Activated naive CD4-positive, alpha-beta T cell treated with anti-CD3 and anti-CD28 coated beads, Interleukin-2, amount 50 U/mL, for 24 hours (primary cell): ENCODE measurements around the gene BIRC2.

Experiments used
- H3K27ac Mint-ChIP-seq: one replicate; pipeline ENCODE4 v1.8.0; 2021; ENCODE audit warnings: mild to moderate bottlenecking, mixed read lengths
- H3K27me3 Mint-ChIP-seq: one replicate; pipeline ENCODE4 v1.8.0; 2021; ENCODE audit warnings: mixed read lengths
- H3K36me3 Mint-ChIP-seq: one replicate; pipeline ENCODE4 v1.8.0; 2021; ENCODE audit warnings: mixed read lengths
- H3K4me1 Mint-ChIP-seq: one replicate; pipeline ENCODE4 v1.8.0; 2021; ENCODE audit warnings: mixed read lengths
- H3K4me3 Mint-ChIP-seq: one replicate; pipeline ENCODE4 v1.8.0; 2021; ENCODE audit warnings: mild to moderate bottlenecking, mixed read lengths
- H3K9me3 Mint-ChIP-seq: one replicate; pipeline ENCODE4 v1.8.0; 2021; ENCODE audit warnings: mixed read lengths

Gene BIRC2

GRCh38 chr11:102422817-102423712 is 76.1 kb downstream of the BIRC2 start:
- no peaks in the 10 kb centered on the region for H3K27me3 Mint-ChIP-seq
- peaks cover 10% of the 10 kb centered on the region for H3K36me3 Mint-ChIP-seq
- H3K9me3 Mint-ChIP-seq: no peaks in the 10 kb centered on the region
- peaks cover 97% of the 10 kb centered on the region for H3K4me1 Mint-ChIP-seq
- peak overlapping the region; percentile 0 for H3K4me3 Mint-ChIP-seq
- H3K27ac Mint-ChIP-seq: peak overlapping the region; percentile 69

GRCh38 chr11:102423936-102424335 is 76.9 kb downstream of the BIRC2 start:
- no peak overlapping the region for H3K4me3 Mint-ChIP-seq

GRCh38 chr11:102426000-102426399 is 79.0 kb downstream of the BIRC2 start:
- Mint-ChIP-seq H3K36me3 (peaks cover 13% of the 10 kb centered on the region), H3K27me3 (no peaks in the 10 kb centered on the region), H3K4me3 (no peak overlapping the region), H3K4me1 (peaks cover 94% of the 10 kb centered on the region), H3K9me3 (no peaks in the 10 kb centered on the region), H3K27ac (peak overlapping the region; percentile 85)

More at GRCh38 chr11:102423936-102424335, 76.9 kb downstream of the BIRC2 start:
- Mint-ChIP-seq H3K36me3 (peaks cover 7% of the 10 kb centered on the region), H3K4me1 (peaks cover 94% of the 10 kb centered on the region), H3K9me3 (no peaks in the 10 kb centered on the region), H3K27me3 (no peaks in the 10 kb centered on the region), H3K27ac (no peak overlapping the region)

- Mint-ChIP-seq H3K9me3 (no peaks in the 10 kb centered on the region), H3K36me3 (peaks cover 15% of the 10 kb centered on the region), H3K27me3 (no peaks in the 10 kb centered on the region), H3K4me3 (no peak overlapping the region), H3K27ac (peak overlapping the region; percentile 100), H3K4me1 (peaks cover 93% of the 10 kb centered on the region)
Measured at GRCh38 chr11:102426570-102426969, 79.6 kb downstream of the BIRC2 start.

GRCh38 chr11:102427068-102427467 is 80.1 kb downstream of the BIRC2 start:
- no peaks in the 10 kb centered on the region for H3K27me3 Mint-ChIP-seq
- H3K4me1 Mint-ChIP-seq: peaks cover 93% of the 10 kb centered on the region
- peak overlapping the region; percentile 41 for H3K4me3 Mint-ChIP-seq
- peaks cover 19% of the 10 kb centered on the region for H3K36me3 Mint-ChIP-seq
- peaks cover 3% of the 10 kb centered on the region for H3K9me3 Mint-ChIP-seq
- H3K27ac Mint-ChIP-seq: peak overlapping the region; percentile 100
